CD4-positive, alpha-beta T cell treated with Interferon alpha-2 for 1 hour (primary cell): ENCODE results near the gene ZNF512B.

Experiments used
- DNase-seq, 2 donors: peaks; one replicate each; pipeline ENCODE4 v3.0.0-alpha.2; 2020 to 2022

The ZNF512B gene

GRCh38 chr20:63945921-63946920 lies 23.5 kb downstream of the ZNF512B start:
- DNase-seq = no peak

GRCh38 chr20:63945031-63945658 lies 24.6 kb downstream of the ZNF512B start:
- DNase-seq = no peak

DNA sequence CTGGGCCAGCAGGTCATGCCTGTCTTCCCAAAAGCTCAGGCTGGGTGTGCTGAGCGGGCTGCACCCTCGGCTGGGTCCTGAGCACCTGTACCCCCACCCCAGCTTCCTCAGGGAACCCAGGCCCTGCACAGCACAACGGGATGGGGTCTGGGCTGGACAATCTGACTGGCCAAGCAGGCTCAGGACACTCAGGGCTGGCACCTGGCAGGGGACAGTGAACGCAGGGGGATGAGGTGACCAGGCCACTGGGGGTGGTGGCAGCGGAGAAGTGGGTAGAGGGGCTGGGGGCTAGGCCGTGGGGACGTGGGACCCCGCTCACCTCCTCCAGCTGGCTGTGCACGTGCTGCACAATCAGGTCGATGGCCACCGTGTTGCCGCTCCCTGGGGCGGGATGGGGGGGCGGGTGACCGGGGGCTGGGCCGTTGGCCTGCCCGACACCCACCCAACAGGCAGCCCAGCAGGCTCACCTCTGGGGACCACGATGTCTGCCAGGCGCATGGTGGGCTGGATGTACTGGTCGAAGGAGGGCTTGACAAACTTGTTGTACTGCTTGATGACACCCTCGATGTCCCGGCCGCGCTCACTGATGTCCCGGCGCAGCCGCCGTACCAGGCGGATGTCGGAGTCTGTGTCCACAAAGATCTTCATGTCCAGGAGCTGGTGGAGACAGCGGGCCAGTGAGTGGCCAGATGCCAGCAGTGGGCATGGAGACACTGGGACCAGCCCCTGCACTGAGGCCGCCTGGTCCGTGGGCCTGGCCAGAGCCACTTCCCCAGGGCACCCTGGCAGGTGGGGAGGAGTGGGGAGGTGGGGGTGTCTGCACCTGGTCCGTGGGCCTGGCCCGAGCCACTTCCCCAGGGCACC lies 25.4 kb downstream of the ZNF512B start:
- no peak for DNase-seq

DNA sequence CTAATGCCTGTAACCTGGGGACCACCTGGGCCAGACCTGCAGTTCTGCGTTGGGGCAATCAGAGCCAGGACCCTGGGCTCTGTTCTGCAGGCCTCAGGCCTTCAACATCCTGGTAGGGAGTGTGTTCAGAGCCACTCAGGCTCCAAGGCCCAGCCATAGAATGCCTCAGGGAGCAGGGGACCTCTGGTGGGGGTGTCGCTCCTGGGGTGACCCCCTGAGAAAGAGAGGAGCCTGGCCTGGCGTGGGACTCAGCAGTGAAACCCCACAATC lies 26.0 kb downstream of the ZNF512B start:
- no peak for DNase-seq

GRCh38 chr20:63942969-63943807 lies 26.5 kb downstream of the ZNF512B start:
- no peak for DNase-seq

DNA sequence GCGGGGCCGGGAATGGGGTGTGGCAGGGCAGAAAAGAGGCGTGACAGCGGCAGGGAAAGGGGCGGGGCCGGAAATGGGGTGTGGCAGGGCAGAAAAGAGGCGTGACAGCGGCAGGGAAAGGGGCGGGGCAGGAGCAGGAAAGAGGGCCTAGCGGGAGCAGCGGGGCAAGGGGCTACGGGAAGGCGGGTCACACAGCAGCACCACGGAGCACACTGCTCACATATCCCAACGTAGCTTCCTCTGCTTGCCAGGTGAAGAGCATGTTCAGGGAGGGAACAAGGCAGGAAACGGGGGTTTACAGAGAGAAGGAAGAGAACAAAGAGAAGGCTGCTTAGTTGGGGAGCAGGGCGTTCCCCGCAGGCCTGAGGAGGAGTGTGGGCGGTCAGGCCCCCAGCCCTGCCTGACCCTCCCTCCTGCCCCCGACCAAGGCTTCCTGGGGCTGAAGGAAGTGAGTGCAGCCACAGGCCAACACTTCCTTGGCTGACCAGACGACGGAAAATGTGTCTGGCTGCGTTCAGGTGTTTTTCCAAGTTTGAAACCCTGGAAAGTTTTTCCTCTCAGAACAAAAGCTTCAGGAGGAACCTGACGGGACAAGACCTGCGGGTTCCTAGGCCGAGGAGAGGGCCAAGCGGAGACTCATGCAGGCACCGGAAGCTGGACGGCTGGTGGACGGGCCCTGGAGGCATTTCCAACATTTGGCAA lies 27.3 kb downstream of the ZNF512B start:
- DNase-seq = peak; percentile 20 to 49

- peak; percentile 84 to 89 for DNase-seq
These were observed 28.2 kb downstream of the ZNF512B start for GRCh38 chr20:63941282-63942081.

DNA sequence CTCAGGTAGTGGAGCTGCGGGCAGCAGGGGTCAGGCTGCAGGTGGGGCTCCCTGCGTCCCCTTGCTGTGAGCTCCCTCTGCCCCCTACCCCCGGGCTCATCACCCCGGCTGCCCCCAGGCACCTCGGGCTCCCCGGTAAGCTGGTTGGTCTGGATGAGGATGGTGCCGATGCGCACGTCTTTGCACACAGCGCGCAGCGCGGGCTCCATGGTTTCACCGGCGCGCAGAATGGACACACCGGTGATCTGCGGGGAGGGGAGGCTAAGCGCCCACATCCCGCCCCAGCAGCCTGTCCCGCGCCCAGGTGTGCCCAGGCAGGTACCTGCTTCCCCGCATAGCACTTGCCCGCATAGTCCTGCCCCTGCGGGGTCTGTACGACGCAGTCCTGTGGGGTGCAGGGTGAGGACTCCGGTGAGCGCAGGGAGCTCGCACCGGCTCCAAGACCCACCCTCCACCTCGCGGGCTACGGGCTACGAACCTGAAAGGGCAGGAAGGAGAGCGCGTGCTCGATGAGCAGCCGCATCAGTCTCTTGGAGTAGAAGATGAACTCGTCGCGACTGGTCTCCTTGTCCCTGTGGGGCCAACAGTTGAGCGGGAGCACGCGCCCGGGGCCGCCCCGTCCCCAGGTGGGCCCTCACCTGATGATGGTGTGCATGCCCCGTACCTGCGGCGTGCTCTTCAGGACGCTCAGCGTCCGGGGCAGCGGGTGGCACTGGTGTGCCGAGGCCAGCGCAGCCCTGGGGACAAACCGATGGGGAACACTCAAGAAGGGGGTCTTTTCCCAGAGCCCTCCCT lies 29.1 kb downstream of the ZNF512B start:
- no peak for DNase-seq

GRCh38 chr20:63940071-63940471 lies 29.7 kb downstream of the ZNF512B start:
- DNase-seq = no peak

- DNase-seq = peak in 1 of 2 donors; percentile 24
These were observed 30.4 kb downstream of the ZNF512B start for GRCh38 chr20:63939061-63939935.

- DNase-seq = no peak
These were observed 32.1 kb downstream of the ZNF512B start for GRCh38 chr20:63937596-63937995.

- no peak for DNase-seq
These were observed 34.3 kb downstream of the ZNF512B start for GRCh38 chr20:63935447-63935846.

GRCh38 chr20:63934271-63935068 lies 35.3 kb downstream of the ZNF512B start:
- no peak for DNase-seq

GRCh38 chr20:63933646-63934045 lies 36.1 kb downstream of the ZNF512B start:
- no peak for DNase-seq

GRCh38 chr20:63932606-63933160 lies 37.0 kb downstream of the ZNF512B start:
- DNase-seq = no peak

DNA sequence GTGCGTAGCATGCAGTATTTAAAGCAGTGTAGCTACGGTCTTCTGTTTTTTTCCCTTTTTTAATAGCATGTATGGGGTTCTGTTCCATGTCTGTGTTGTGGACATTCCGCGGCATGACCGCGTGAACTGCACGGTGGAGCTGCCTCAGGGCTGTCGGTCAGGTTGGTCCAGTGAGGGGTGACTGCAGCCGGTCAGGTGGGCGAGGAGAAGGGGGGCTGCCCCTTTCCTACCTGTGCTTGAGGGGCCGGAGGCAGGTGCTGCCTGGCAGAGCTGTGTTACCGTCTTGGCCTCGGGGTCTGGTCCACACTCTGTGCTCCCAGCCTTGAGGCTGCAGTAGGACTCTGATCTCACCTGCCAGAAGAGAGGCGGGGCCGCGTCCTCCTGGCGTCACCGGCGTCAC lies 38.0 kb downstream of the ZNF512B start:
- DNase-seq = no peak

DNA sequence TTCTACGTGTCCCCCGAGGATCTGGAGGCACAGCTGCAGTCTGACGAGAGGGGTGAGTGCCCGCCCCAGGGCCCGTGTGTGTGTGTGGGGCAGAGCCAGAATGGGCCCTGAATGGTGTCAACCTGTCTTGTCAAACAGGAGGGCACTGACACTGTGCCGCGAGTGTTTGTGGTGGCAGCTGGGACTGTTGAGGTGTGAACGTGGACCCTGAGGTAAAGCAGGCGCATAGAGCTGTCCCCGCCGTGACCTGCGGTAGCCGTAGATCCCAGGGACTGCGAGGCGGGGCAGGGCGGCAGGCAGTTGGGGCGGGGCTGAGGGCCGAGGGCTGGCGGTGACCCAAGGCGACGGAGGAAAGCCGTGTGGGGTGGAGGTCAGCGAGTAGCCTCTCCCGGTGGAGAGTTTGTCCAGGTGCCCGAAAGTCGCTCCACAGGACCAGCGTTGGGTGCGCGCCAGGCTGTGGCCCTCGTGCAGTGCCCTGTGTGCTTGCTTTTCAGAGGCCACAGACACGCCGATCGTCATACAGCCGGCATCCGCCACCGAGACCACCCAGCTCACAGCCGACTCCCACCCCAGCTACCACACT lies 38.7 kb downstream of the ZNF512B start:
- no peak for DNase-seq
